ENCODE results near the gene MICU2. TPM values are rescaled to one million over a fixed set of nuclear protein-coding genes. Genes with fewer than 3 reads are reported as not detected.
"Not testable (repeated sequence)": the region's sequence is repeated elsewhere in the genome, so short reads cannot be mapped to it uniquely, and the experiment has no call there.

MICU2 gene
- total RNA-seq, 1 donor from 2014 or later = 72.5 TPM

GRCh38 chr13:21594715-21595545 lies 9.0 kb downstream of the MICU2 start:
- DNase-seq (ENCODE audit: extremely low read depth, low read depth, low spot score) = no peak

- DNase-seq (ENCODE audit: extremely low read depth, low read depth, low spot score) = not testable (repeated sequence)
Measured at GRCh38 chr13:21590665-21591456, 13.1 kb downstream of the MICU2 start.

- no peak for DNase-seq (ENCODE audit: extremely low read depth, low read depth, low spot score)
Measured at GRCh38 chr13:21590231-21590630, 13.7 kb downstream of the MICU2 start.

GRCh38 chr13:21589510-21589909 lies 14.5 kb downstream of the MICU2 start:
- DNase-seq (ENCODE audit: extremely low read depth, low read depth, low spot score) = not testable (repeated sequence)

- DNase-seq (ENCODE audit: extremely low read depth, low read depth, low spot score) = peak; percentile 50
Measured at GRCh38 chr13:21588411-21588810, 15.6 kb downstream of the MICU2 start.

- DNase-seq (ENCODE audit: extremely low read depth, low read depth, low spot score) = no peak
Measured at GRCh38 chr13:21584973-21585592, 18.9 kb downstream of the MICU2 start.

GRCh38 chr13:21583478-21583877 lies 20.5 kb downstream of the MICU2 start:
- peak; percentile 91 for DNase-seq (ENCODE audit: extremely low read depth, low read depth, low spot score)

GRCh38 chr13:21580736-21581135 lies 23.2 kb downstream of the MICU2 start:
- no peak for DNase-seq (ENCODE audit: extremely low read depth, low read depth, low spot score)

- no peak for DNase-seq (ENCODE audit: extremely low read depth, low read depth, low spot score)
Measured at GRCh38 chr13:21579754-21580316, 24.1 kb downstream of the MICU2 start.

GRCh38 chr13:21578748-21579147 lies 25.2 kb downstream of the MICU2 start:
- DNase-seq (ENCODE audit: extremely low read depth, low read depth, low spot score) = no peak

GRCh38 chr13:21576426-21576825 lies 27.5 kb downstream of the MICU2 start:
- DNase-seq (ENCODE audit: extremely low read depth, low read depth, low spot score) = no peak

GRCh38 chr13:21573920-21574712 lies 29.9 kb downstream of the MICU2 start:
- DNase-seq (ENCODE audit: extremely low read depth, low read depth, low spot score) = no peak

GRCh38 chr13:21569686-21570085 lies 34.3 kb downstream of the MICU2 start:
- DNase-seq (ENCODE audit: extremely low read depth, low read depth, low spot score) = no peak

GRCh38 chr13:21568854-21569253 lies 35.1 kb downstream of the MICU2 start:
- no peak for DNase-seq (ENCODE audit: extremely low read depth, low read depth, low spot score)

GRCh38 chr13:21567714-21568113 lies 36.3 kb downstream of the MICU2 start:
- no peak for DNase-seq (ENCODE audit: extremely low read depth, low read depth, low spot score)

- DNase-seq (ENCODE audit: extremely low read depth, low read depth, low spot score) = no peak
Measured at GRCh38 chr13:21557995-21558394, 46.0 kb downstream of the MICU2 start.

- DNase-seq (ENCODE audit: extremely low read depth, low read depth, low spot score) = no peak
Measured at GRCh38 chr13:21556051-21556450, 47.9 kb downstream of the MICU2 start.

GRCh38 chr13:21553261-21553660 lies 50.7 kb downstream of the MICU2 start:
- DNase-seq (ENCODE audit: extremely low read depth, low read depth, low spot score) = not testable (repeated sequence)

GRCh38 chr13:21550918-21551317 lies 53.1 kb downstream of the MICU2 start:
- no peak for DNase-seq (ENCODE audit: extremely low read depth, low read depth, low spot score)

- DNase-seq (ENCODE audit: extremely low read depth, low read depth, low spot score) = no peak
Measured at GRCh38 chr13:21549633-21550032, 54.3 kb downstream of the MICU2 start.

Data from glomerular endothelial cell (primary cell).